Activated T-cell treated with anti-CD3 and anti-CD28 coated beads for 24 hours (primary cell): ENCODE measurements around the gene ALAD.
"Not testable (repeated sequence)": the region's sequence is repeated elsewhere in the genome, so short reads cannot be mapped to it uniquely, and the experiment has no call there.

ENCODE experiments used
- DNase-seq: peaks from one replicate; pipeline ENCODE4 v3.0.0-alpha.2; 2020; ENCODE audit warnings: low read depth

The ALAD gene

GRCh38 chr9:113373676-113374392, 27.2 kb downstream of the ALAD start:
- no peak for DNase-seq

- DNase-seq = no peak
These were observed 27.8 kb downstream of the ALAD start for GRCh38 chr9:113373256-113373655.

- DNase-seq = no peak
These were observed 29.0 kb downstream of the ALAD start for GRCh38 chr9:113372059-113372458.

GRCh38 chr9:113370806-113371325, 30.2 kb downstream of the ALAD start:
- DNase-seq = no peak

GRCh38 chr9:113369855-113370140, 31.3 kb downstream of the ALAD start:
- no peak for DNase-seq

GRCh38 chr9:113368982-113369854, 31.9 kb downstream of the ALAD start:
- DNase-seq = no peak

- no peak for DNase-seq
These were observed 32.6 kb downstream of the ALAD start for GRCh38 chr9:113368348-113368981.

GRCh38 chr9:113365652-113366051, 35.4 kb downstream of the ALAD start:
- not testable (repeated sequence) for DNase-seq

GRCh38 chr9:113364951-113365350, 36.1 kb downstream of the ALAD start:
- no peak for DNase-seq

- no peak for DNase-seq
These were observed 37.7 kb downstream of the ALAD start for GRCh38 chr9:113363336-113363735.

- no peak for DNase-seq
These were observed 39.6 kb downstream of the ALAD start for GRCh38 chr9:113361304-113362018.

GRCh38 chr9:113360242-113360842, 40.7 kb downstream of the ALAD start:
- DNase-seq = no peak

- no peak for DNase-seq
These were observed 41.7 kb downstream of the ALAD start for GRCh38 chr9:113359385-113359784.

- no peak for DNase-seq
These were observed 44.3 kb downstream of the ALAD start for GRCh38 chr9:113356686-113357292.

- no peak for DNase-seq
These were observed 46.0 kb downstream of the ALAD start for GRCh38 chr9:113355040-113355596.

- no peak for DNase-seq
These were observed 48.7 kb downstream of the ALAD start for GRCh38 chr9:113352411-113352810.

GRCh38 chr9:113352006-113352405, 49.1 kb downstream of the ALAD start:
- DNase-seq = no peak

- DNase-seq = no peak
These were observed 50.1 kb downstream of the ALAD start for GRCh38 chr9:113350937-113351336.

- DNase-seq = no peak
These were observed 50.9 kb downstream of the ALAD start for GRCh38 chr9:113350107-113350661.

GRCh38 chr9:113349445-113350094, 51.5 kb downstream of the ALAD start, which contains the start of gene BSPRY:
Gene BSPRY (plus strand): TSS chr9:113349541. CDS start chr9:113349580, 39 bp downstream.
- no peak for DNase-seq
